Sigmoid colon (tissue), 4 donors: ENCODE measurements around the gene ZNF593OS.

Source experiments
- EP300 ChIP-seq, 4 donors: sonication (generic); formaldehyde crosslinking; IDR thresholded peaks; one replicate each; pipeline ENCODE4 v1.6.1; 2017; ENCODE audit warnings: antibody characterized with exemption in 4 of 4
- POLR2A ChIP-seq, 2 donors: fragments of 450-650 bp; IDR thresholded peaks; one replicate each; pipeline ENCODE4 v1.6.1; 2016; ENCODE audit warnings: antibody characterized with exemption in 2 of 2, mild to moderate bottlenecking in 2 of 2, moderate library complexity in 2 of 2
- POLR2AphosphoS5 ChIP-seq, 4 donors: sonication (generic); formaldehyde crosslinking; IDR thresholded peaks; one replicate each; pipeline ENCODE4 v1.6.1; 2017; ENCODE audit warnings: antibody characterized with exemption in 4 of 4
- TF ChIP-seq, protein P1 (sequence below), 4 experiments: fragments of 450-650 bp in 3 of 4; fragments of 200-600 bp in 1 of 4; IDR thresholded peaks; one replicate each; pipeline ENCODE4 v1.5.1; 2016 to 2019; ENCODE audit warnings: antibody characterized with exemption in 4 of 4, mild to moderate bottlenecking in 3 of 4, moderate library complexity in 2 of 4

- TF ChIP-seq, protein P1, sequence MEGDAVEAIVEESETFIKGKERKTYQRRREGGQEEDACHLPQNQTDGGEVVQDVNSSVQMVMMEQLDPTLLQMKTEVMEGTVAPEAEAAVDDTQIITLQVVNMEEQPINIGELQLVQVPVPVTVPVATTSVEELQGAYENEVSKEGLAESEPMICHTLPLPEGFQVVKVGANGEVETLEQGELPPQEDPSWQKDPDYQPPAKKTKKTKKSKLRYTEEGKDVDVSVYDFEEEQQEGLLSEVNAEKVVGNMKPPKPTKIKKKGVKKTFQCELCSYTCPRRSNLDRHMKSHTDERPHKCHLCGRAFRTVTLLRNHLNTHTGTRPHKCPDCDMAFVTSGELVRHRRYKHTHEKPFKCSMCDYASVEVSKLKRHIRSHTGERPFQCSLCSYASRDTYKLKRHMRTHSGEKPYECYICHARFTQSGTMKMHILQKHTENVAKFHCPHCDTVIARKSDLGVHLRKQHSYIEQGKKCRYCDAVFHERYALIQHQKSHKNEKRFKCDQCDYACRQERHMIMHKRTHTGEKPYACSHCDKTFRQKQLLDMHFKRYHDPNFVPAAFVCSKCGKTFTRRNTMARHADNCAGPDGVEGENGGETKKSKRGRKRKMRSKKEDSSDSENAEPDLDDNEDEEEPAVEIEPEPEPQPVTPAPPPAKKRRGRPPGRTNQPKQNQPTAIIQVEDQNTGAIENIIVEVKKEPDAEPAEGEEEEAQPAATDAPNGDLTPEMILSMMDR (IDR thresholded peaks at IDR 0.05) = no peak
- TF ChIP-seq POLR2AphosphoS5 (IDR thresholded peaks at IDR 0.05) = no peak
- TF ChIP-seq POLR2A (IDR thresholded peaks at IDR 0.05) = no peak
- no peak for TF ChIP-seq EP300 (IDR thresholded peaks at IDR 0.05)
These were observed 48.4 kb downstream of the ZNF593OS start for GRCh38 chr1:26122988-26123973.
